A673 (cell line): ENCODE measurements around the gene KIAA1328. TPM values are rescaled to one million over a fixed set of nuclear protein-coding genes. Genes with fewer than 3 reads are reported as not detected.

Experiments used
- BruUV-seq: library from RNA; stranded (reverse); fragments of 400-500 nt; replicated peaks from 2 replicates; lab custom pipeline; 2021; lab: Mats Ljungman, UMichigan
- CTCF ChIA-PET: fragments of 300-600 bp; sonication (Branson Sonifier 250); formaldehyde crosslinking; loops from one replicate; lab custom pipeline; 2022; ENCODE audit warnings: antibody characterized with exemption; lab: Charles Lee
- POLR2A ChIA-PET: fragments of 300-600 bp; sonication (Branson Sonifier 250); formaldehyde crosslinking; loops from one replicate; lab custom pipeline; 2022; ENCODE audit warnings: antibody characterized with exemption; ENCODE audit not compliant: low non-redundant PET; lab: Charles Lee
- DNase-seq: peaks from one replicate; pipeline ENCODE4 v3.0.0-alpha.2; 2015; ENCODE audit warnings: low spot score
- H3K27ac ChIP-seq: fragments of 200-600 bp; sonication (generic); 2 replicates; pipeline ENCODE4 v1.5.1; 2016; ENCODE audit warnings: mixed run types, low read depth, mild to moderate bottlenecking, mixed read lengths, antibody characterized with exemption, low read length; ENCODE audit not compliant: poor library complexity, severe bottlenecking
- H3K27me3 ChIP-seq: fragments of 200-600 bp; sonication (generic); replicated peaks from 2 replicates; pipeline ENCODE4 v1.6.1; 2017; ENCODE audit warnings: mixed run types, low read depth, mild to moderate bottlenecking, mixed read lengths, antibody characterized with exemption, low read length; ENCODE audit not compliant: insufficient read depth, poor library complexity
- H3K36me3 ChIP-seq: fragments of 200-600 bp; sonication (generic); 2 replicates; pipeline ENCODE4 v1.6.1; 2016; ENCODE audit warnings: mixed run types, mild to moderate bottlenecking, mixed read lengths, antibody characterized with exemption, low read length; ENCODE audit not compliant: insufficient read depth, poor library complexity, severe bottlenecking
- H3K4me1 ChIP-seq: fragments of 200-600 bp; sonication (generic); 2 replicates; pipeline ENCODE4 v1.6.1; 2017; ENCODE audit warnings: mixed run types, mild to moderate bottlenecking, mixed read lengths, antibody characterized with exemption, low read length; ENCODE audit not compliant: insufficient read depth, poor library complexity, severe bottlenecking
- H3K4me3 ChIP-seq: fragments of 200-600 bp; sonication (generic); 2 replicates; pipeline ENCODE4 v1.5.1; 2016; ENCODE audit warnings: low read depth, mixed run types, mild to moderate bottlenecking, mixed read lengths, low read length; ENCODE audit not compliant: poor library complexity, severe bottlenecking
- H3K9me3 ChIP-seq: fragments of 200-600 bp; sonication (generic); 2 replicates; pipeline ENCODE4 v1.6.1; 2016; ENCODE audit warnings: mixed run types, low read depth, mild to moderate bottlenecking, mixed read lengths, antibody characterized with exemption, low read length; ENCODE audit not compliant: poor library complexity, severe bottlenecking
- EZH2 ChIP-seq: fragments of 200-600 bp; sonication (generic); IDR thresholded peaks from 2 replicates; pipeline ENCODE4 v1.6.1; 2017; ENCODE audit warnings: borderline replicate concordance, low read depth, mild to moderate bottlenecking, mixed read lengths, antibody characterized with exemption, low read length; ENCODE audit not compliant: poor library complexity, severe bottlenecking
- intact Hi-C: fragments of 100-400 bp; cut with micrococcal nuclease; formaldehyde crosslinking; loops from one replicate; pipeline ENCODE4 v1.10.0; 2022; ENCODE audit not compliant: unreplicated experiment
- total RNA-seq: library from RNA; stranded (reverse); gene quantifications from 2 replicates; pipeline ENCODE4 v1.2.3, GENCODE V29; 2021
- TF ChIP-seq, protein P1 (sequence below): fragments of 300-800, 200-600 bp; sonication (generic); conservative IDR thresholded peaks from 2 replicates; pipeline ENCODE4 v1.5.1; 2017; ENCODE audit warnings: low read depth, mild to moderate bottlenecking, antibody characterized with exemption, low read length, moderate library complexity, mixed read lengths

Gene KIAA1328
- total RNA-seq, 1 experiment from 2014 or later = 6.5 TPM

DNA sequence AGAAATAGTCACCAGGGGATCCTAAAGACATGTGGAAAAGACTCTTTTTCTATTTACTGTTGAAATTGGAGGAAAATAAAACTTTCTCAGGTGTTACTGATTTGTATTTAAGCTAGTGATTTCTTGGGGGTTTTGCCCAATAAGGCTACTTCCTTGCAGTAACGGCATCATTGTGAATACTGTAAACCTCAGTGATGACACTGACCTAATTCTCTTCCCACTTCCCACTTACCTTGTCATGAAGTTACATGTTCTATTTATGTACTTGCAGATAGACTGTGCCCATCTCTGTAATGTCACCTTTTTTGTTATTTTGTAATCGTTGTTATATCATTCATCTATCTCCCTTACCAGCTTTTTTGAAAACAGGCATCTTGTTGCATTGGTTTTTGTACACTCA is 134.5 kb downstream of the KIAA1328 start:
- no TSS peak for BruUV-seq
- no peaks in the 10 kb centered on the region for H3K36me3 ChIP-seq
- H3K4me1 ChIP-seq = no peaks in the 10 kb centered on the region
- CTCF ChIA-PET = no interaction called here
- H3K4me3 ChIP-seq = no peak overlapping the region
- DNase-seq = no peak
- intact Hi-C loops = no loop called here
- no peaks in the 10 kb centered on the region for H3K9me3 ChIP-seq
- H3K27me3 ChIP-seq = no peaks in the 10 kb centered on the region
- POLR2A ChIA-PET = no interaction called here
- TF ChIP-seq, protein P1, sequence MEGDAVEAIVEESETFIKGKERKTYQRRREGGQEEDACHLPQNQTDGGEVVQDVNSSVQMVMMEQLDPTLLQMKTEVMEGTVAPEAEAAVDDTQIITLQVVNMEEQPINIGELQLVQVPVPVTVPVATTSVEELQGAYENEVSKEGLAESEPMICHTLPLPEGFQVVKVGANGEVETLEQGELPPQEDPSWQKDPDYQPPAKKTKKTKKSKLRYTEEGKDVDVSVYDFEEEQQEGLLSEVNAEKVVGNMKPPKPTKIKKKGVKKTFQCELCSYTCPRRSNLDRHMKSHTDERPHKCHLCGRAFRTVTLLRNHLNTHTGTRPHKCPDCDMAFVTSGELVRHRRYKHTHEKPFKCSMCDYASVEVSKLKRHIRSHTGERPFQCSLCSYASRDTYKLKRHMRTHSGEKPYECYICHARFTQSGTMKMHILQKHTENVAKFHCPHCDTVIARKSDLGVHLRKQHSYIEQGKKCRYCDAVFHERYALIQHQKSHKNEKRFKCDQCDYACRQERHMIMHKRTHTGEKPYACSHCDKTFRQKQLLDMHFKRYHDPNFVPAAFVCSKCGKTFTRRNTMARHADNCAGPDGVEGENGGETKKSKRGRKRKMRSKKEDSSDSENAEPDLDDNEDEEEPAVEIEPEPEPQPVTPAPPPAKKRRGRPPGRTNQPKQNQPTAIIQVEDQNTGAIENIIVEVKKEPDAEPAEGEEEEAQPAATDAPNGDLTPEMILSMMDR = no peak
- no peak for TF ChIP-seq EZH2
- H3K27ac ChIP-seq = no peak overlapping the region

DNA sequence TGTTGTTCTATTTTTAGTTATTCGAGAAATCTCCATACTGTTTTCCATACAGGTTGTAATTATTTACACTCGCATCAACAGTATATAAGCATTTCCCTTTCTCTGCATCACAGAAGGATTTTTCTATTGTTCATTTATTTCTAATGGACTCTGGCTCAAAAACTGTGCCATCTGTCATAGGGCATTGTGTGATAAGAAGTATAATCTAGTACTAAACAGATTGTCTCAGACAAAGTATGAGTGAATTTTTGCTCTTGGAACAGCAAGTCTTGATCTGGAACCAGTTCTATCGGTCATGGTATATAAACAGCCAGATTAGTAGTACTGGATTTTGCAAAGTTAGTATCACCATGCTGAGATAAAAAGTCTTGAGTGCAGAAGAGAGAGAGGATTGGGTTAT is 145.8 kb downstream of the KIAA1328 start:
- CTCF ChIA-PET = no interaction called here
- Histone ChIP-seq H3K4me3 (no peak overlapping the region), H3K27me3 (no peaks in the 10 kb centered on the region), H3K4me1 (no peaks in the 10 kb centered on the region), H3K36me3 (no peaks in the 10 kb centered on the region), H3K27ac (no peak overlapping the region), H3K9me3 (no peaks in the 10 kb centered on the region)
- TF ChIP-seq, protein P1 = no peak
- TF ChIP-seq EZH2 = no peak
- POLR2A ChIA-PET = no interaction called here
- DNase-seq = no peak
- intact Hi-C loops = no loop called here
- BruUV-seq = no TSS peak

DNA sequence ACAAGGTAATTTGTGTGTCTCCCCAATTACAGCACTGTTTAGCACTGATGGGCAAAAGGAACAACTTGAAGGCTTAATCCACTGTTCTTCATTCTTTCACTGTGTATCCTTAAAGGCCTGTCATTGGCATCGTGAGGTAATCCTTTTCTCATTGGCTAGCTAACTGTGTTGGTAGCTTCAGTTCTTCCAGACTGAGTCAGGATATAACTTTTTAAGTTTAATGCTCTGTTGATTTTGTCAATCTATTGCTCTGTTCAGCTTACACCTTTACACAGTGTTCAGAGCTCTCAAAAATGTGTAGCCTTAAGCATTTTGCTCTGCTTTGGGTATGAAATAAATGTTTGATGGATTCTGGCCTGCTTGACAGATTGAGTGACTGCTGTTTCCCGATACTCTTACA is 148.2 kb downstream of the KIAA1328 start:
- no TSS peak for BruUV-seq
- POLR2A ChIA-PET = no interaction called here
- Histone ChIP-seq H3K27me3 (no peaks in the 10 kb centered on the region), H3K36me3 (no peaks in the 10 kb centered on the region), H3K4me1 (no peaks in the 10 kb centered on the region), H3K4me3 (no peak overlapping the region), H3K27ac (no peak overlapping the region), H3K9me3 (no peaks in the 10 kb centered on the region)
- CTCF ChIA-PET = no interaction called here
- TF ChIP-seq, protein P1 = no peak
- TF ChIP-seq EZH2 = no peak
- DNase-seq = no peak
- intact Hi-C loops = no loop called here
